Endodermal cell (in vitro differentiated cells): ENCODE measurements around the gene GSE1. TPM values are rescaled to one million over a fixed set of nuclear protein-coding genes. Genes with fewer than 3 reads are reported as not detected.

ENCODE experiments used
- DNase-seq: peaks from one replicate; pipeline ENCODE4 v3.0.0-alpha.2; 2017
- H3K27ac ChIP-seq: 2 replicates; pipeline ENCODE4 v1.5.1; 2013; ENCODE audit warnings: mild to moderate bottlenecking, low read depth, low read length, moderate library complexity
- H3K27me3 ChIP-seq: 2 replicates; pipeline ENCODE4 v1.6.1; 2013; ENCODE audit warnings: mild to moderate bottlenecking, low read length, moderate library complexity; ENCODE audit not compliant: insufficient read depth, control insufficient read depth, poor library complexity, severe bottlenecking
- H3K36me3 ChIP-seq: 2 replicates; pipeline ENCODE4 v1.7.0; 2013; ENCODE audit warnings: mild to moderate bottlenecking, low read length, moderate library complexity; ENCODE audit not compliant: control insufficient read depth, insufficient read depth
- H3K4me1 ChIP-seq: one replicate; pipeline ENCODE4 v1.7.0; 2013; ENCODE audit warnings: low read length; ENCODE audit not compliant: control insufficient read depth, insufficient read depth
- H3K4me3 ChIP-seq: 2 replicates; pipeline ENCODE4 v1.5.1; 2013; ENCODE audit warnings: mild to moderate bottlenecking, low read length, moderate library complexity
- H3K9ac ChIP-seq: 2 replicates; pipeline ENCODE4 v1.6.1; 2013; ENCODE audit warnings: mild to moderate bottlenecking, low read length, moderate library complexity; ENCODE audit not compliant: poor library complexity, severe bottlenecking; ENCODE audit errors: extremely low read depth
- H3K9me3 ChIP-seq: 2 replicates; pipeline ENCODE4 v1.6.1; 2013; ENCODE audit warnings: mild to moderate bottlenecking, low read length, moderate library complexity; ENCODE audit not compliant: control insufficient read depth
- H3K27ac Mint-ChIP-seq: 2 replicates; pipeline ENCODE4 v1.8.0; 2020; ENCODE audit warnings: mixed read lengths
- H3K27me3 Mint-ChIP-seq: 2 replicates; pipeline ENCODE4 v1.8.0; 2021; ENCODE audit warnings: mild to moderate bottlenecking, mixed read lengths; ENCODE audit not compliant: insufficient read depth
- H3K36me3 Mint-ChIP-seq: 2 replicates; pipeline ENCODE4 v1.8.0; 2020; ENCODE audit warnings: low read depth, mixed read lengths
- H3K4me1 Mint-ChIP-seq: 2 replicates; pipeline ENCODE4 v1.8.0; 2020; ENCODE audit warnings: mixed read lengths
- H3K4me3 Mint-ChIP-seq: 2 replicates; pipeline ENCODE4 v1.8.0; 2020; ENCODE audit warnings: mild to moderate bottlenecking, moderate library complexity, mixed read lengths
- H3K9me3 Mint-ChIP-seq: 2 replicates; pipeline ENCODE4 v1.8.0; 2020; ENCODE audit warnings: mild to moderate bottlenecking, mixed read lengths
- WGBS, 2 experiments: methylation state at CpG; one replicate each; pipeline versions ENCODE4 v1.1.5 to v1.1.7; 2013; ENCODE audit warnings: missing lambda C conversion rate in 2 of 2, mixed read lengths in 1 of 2; ENCODE audit not compliant: insufficient coverage in 1 of 2, insufficient read length in 1 of 2; 5-methylcytosine and 5-hydroxymethylcytosine counted together
- total RNA-seq, 2 donors: library from RNA; stranded (reverse); fragmentation: NEBNext Ultra II Directional in 1 of 2; extraction: Animal tissue kit (Norgen Biotek cat#: 25700) in 1 of 2; gene quantifications; 2 replicates in 1 of 2; 3 replicates in 1 of 2; pipeline ENCODE4 v1.2.1, GENCODE V29; 2021
- TF ChIP-seq, protein P1 (sequence below): fragments of 200-600 bp; sonication (generic); conservative IDR thresholded peaks from 2 replicates; pipeline ENCODE4 v1.5.0; 2021; ENCODE audit warnings: antibody characterized with exemption, mild to moderate bottlenecking

Gene GSE1
- total RNA-seq, 2 donors from 2014 or later, result 108 to 128 TPM

DNA sequence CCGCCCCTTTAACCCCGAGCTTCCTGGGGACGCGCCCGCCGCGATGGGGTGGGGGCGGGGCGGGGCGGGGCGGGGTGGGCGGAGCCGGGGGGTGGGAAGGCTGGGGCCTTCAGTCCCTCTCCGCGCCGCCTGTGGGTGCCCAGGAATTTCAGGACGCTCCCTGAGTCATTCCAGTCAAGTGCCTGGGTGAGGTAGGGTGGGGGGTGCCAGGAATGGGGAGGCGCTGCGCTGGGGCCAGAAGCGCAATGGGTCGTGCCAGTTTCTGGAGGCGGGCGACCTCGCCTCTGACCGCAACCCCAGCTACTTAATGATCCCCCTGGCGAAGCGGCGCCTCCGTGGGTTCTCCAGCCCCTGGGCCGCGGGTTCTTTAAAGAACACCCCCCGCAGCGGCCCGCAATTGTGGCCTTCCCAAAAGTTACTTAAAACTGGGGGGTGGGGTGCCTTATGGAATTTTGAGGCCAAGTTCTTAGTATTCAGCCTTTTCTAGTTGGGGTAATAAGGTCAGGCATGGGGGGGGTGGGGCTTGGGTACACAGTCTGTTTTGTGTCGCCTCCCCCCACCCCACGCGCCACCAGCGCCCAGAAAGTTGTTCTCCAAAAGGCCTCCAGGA, 826 bp upstream of the GSE1 start:
- peak; percentile 84 for DNase-seq
- H3K9me3 Mint-ChIP-seq, result no peaks in the 10 kb centered on the region
- Histone ChIP-seq H3K36me3 (peaks cover 4% of the 10 kb centered on the region), H3K9me3 (no peaks in the 10 kb centered on the region), H3K4me1 (peaks cover 27% of the 10 kb centered on the region), H3K9ac (peak overlapping the region; percentile 69), H3K27ac (no peak overlapping the region), H3K27me3 (no peaks in the 10 kb centered on the region), H3K4me3 (peak overlapping the region; percentile 79)
- peaks cover 8% of the 10 kb centered on the region for H3K36me3 Mint-ChIP-seq
- 0% methylated on average over 38 of the region's 38 CpGs; no CpG with 5 or more reads in 1 of the 2 experiments for WGBS, 2 experiments
- peaks cover 49% of the 10 kb centered on the region for H3K4me1 Mint-ChIP-seq
- peak overlapping the region; percentile 71 for H3K4me3 Mint-ChIP-seq
- TF ChIP-seq, protein P1, sequence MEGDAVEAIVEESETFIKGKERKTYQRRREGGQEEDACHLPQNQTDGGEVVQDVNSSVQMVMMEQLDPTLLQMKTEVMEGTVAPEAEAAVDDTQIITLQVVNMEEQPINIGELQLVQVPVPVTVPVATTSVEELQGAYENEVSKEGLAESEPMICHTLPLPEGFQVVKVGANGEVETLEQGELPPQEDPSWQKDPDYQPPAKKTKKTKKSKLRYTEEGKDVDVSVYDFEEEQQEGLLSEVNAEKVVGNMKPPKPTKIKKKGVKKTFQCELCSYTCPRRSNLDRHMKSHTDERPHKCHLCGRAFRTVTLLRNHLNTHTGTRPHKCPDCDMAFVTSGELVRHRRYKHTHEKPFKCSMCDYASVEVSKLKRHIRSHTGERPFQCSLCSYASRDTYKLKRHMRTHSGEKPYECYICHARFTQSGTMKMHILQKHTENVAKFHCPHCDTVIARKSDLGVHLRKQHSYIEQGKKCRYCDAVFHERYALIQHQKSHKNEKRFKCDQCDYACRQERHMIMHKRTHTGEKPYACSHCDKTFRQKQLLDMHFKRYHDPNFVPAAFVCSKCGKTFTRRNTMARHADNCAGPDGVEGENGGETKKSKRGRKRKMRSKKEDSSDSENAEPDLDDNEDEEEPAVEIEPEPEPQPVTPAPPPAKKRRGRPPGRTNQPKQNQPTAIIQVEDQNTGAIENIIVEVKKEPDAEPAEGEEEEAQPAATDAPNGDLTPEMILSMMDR, result no peak
- H3K27ac Mint-ChIP-seq, result peak overlapping the region; percentile 77
- peaks cover 2% of the 10 kb centered on the region for H3K27me3 Mint-ChIP-seq

DNA sequence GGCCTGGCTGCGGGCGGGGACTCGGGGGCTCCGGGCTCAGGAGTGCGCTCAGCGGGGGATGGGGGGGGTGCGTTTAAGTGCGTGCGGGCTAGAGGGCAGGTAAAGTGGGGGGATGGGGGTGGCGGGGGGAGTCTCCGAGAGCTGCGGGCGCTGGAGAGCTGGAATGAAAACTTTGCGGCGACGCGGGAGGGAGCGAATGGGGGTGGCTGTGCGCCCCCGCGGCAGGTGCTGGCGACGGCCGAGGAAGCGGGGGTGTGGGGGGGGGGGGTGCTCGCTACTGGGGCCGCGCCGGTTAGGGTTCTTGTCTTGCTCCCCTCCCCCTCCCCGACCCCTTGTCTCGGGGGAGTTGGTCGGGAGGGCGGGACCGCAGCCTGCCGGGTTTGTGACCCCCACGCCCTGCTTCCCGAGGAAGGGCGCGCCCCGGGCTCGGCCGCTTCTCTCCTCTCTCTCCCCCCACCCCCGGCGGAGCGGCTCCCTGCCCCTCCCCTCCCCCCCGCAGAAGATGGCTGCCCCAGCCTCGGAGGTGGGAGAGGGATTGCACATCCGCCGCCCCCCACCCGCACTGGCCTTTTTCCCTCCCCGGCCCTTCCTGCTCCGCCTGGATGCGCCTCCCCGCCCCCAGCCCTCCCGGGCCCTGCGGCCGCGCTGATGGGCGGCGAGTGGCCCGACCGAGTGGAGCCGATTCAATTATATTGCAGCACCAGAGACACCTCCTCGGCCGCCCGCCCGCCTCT, 649 bp downstream of the GSE1 start:
- TF ChIP-seq, protein P1, result no peak
- Mint-ChIP-seq H3K4me3 (peak overlapping the region; percentile 71), H3K9me3 (no peaks in the 10 kb centered on the region), H3K27me3 (peaks cover under 1% of the 10 kb centered on the region), H3K4me1 (peaks cover 45% of the 10 kb centered on the region), H3K27ac (no peak overlapping the region), H3K36me3 (peaks cover 18% of the 10 kb centered on the region)
- H3K9me3 ChIP-seq, result no peaks in the 10 kb centered on the region
- peaks cover 15% of the 10 kb centered on the region for H3K36me3 ChIP-seq
- WGBS, 2 experiments, result 0% methylated on average over 44 of the region's 67 CpGs; no CpG with 5 or more reads in 1 of the 2 experiments
- H3K9ac ChIP-seq, result peak overlapping the region; percentile 57
- peak; percentile 90 for DNase-seq
- H3K4me3 ChIP-seq, result peak overlapping the region; percentile 86
- no peaks in the 10 kb centered on the region for H3K27me3 ChIP-seq
- peak overlapping the region; percentile 24 for H3K27ac ChIP-seq
- H3K4me1 ChIP-seq, result peaks cover 16% of the 10 kb centered on the region

DNA sequence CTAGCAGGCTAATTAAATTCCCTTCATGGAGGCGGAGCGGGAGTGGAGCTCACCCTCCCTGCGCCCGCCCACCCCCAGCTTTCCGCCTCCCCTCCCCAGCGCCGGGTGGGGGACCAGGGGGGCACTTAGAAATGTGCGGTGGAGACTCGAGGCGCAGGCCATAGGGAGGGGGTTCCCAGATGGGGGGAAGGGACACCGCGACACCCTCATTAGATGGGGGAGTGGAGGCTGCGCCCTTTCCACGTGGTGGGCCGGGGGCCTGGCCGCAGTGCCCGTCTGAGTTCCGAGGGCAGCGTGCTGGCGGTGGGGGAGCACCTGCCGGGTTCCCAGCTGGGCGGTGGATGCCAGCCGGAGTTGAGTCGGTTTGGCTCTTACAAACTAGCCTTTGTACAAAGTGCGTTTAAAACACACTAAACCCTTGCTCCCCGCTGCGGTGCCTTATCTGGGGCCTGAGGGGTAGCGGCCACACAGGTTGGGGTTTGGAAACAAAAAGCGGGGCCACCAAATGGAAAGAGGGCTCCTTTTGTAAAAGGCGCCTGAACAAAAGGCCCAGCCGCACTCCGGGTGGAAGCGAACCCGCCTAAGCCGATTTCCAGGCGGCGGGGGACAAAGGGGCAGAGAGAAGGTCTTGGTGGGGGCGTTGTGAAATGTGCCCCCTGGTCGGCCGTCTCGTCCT, 1.4 kb downstream of the GSE1 start:
- Histone ChIP-seq H3K27me3 (no peaks in the 10 kb centered on the region), H3K36me3 (peaks cover 18% of the 10 kb centered on the region), H3K4me1 (peaks cover 16% of the 10 kb centered on the region), H3K4me3 (peak overlapping the region; percentile 86), H3K9me3 (no peaks in the 10 kb centered on the region), H3K27ac (no peak overlapping the region), H3K9ac (peak overlapping the region; percentile 73)
- H3K4me3 Mint-ChIP-seq, result peak overlapping the region; percentile 71
- H3K27ac Mint-ChIP-seq, result peak overlapping the region; percentile 82
- DNase-seq, result peak; percentile 73
- 3 to 5% methylated on average over 4 to 39 of the region's 41 CpGs for WGBS, 2 experiments
- peaks cover 44% of the 10 kb centered on the region for H3K4me1 Mint-ChIP-seq
- H3K27me3 Mint-ChIP-seq, result no peaks in the 10 kb centered on the region
- TF ChIP-seq, protein P1, result no peak
- peaks cover 18% of the 10 kb centered on the region for H3K36me3 Mint-ChIP-seq
- no peaks in the 10 kb centered on the region for H3K9me3 Mint-ChIP-seq
